Gastrocnemius medialis (tissue), 4 donors: Measurements from ENCODE around the gene DOC2A. TPM values are rescaled to one million over a fixed set of nuclear protein-coding genes. Genes with fewer than 3 reads are reported as not detected.

ENCODE experiments used
- ATAC-seq, 2 donors: fragments of 150-250 bp; one replicate each; pipeline ENCODE4 v1.9.1; 2016
- DNase-seq, 2 donors: peaks; one replicate each; pipeline ENCODE4 v3.0.0-alpha.2; 2019
- H3K27ac ChIP-seq, 4 donors: fragments of 200-600 bp; sonication (generic); 1 replicate in 1 of 4; 2 replicates in 3 of 4; pipeline ENCODE4 v1.5.1; 2016 to 2018; ENCODE audit warnings: mild to moderate bottlenecking in 2 of 4, moderate library complexity in 1 of 4
- H3K27me3 ChIP-seq, 3 donors: fragments of 200-600 bp; sonication (generic) in 2 of 3; 1 replicate in 1 of 3; 2 replicates in 2 of 3; pipeline versions ENCODE4 v1.5.1 to v1.6.0; 2016 to 2019; ENCODE audit warnings: mild to moderate bottlenecking in 1 of 3, moderate library complexity in 1 of 3
- H3K36me3 ChIP-seq, 2 donors: fragments of 200-600 bp; sonication (generic) in 1 of 2; one replicate each; pipeline ENCODE4 v1.5.1; 2017 to 2018
- H3K4me1 ChIP-seq, 2 donors: fragments of 200-600 bp; sonication (generic) in 1 of 2; one replicate each; pipeline ENCODE4 v1.5.1; 2016 to 2017; ENCODE audit warnings: mild to moderate bottlenecking in 2 of 2
- H3K4me3 ChIP-seq, 4 donors: fragments of 200-600 bp; sonication (generic) in 3 of 4; 1 replicate in 1 of 4; 2 replicates in 3 of 4; pipeline ENCODE4 v1.5.1; 2016 to 2019; ENCODE audit warnings: mild to moderate bottlenecking in 2 of 4
- H3K9me3 ChIP-seq, 3 donors: fragments of 200-600 bp; sonication (generic) in 2 of 3; 1 replicate in 1 of 3; 2 replicates in 2 of 3; pipeline ENCODE4 v1.5.1; 2016 to 2019
- CTCF ChIP-seq, 5 experiments: fragments of 450-650 bp in 3 of 5; fragments of 200-600 bp in 2 of 5; sonication (generic) in 2 of 5; IDR thresholded peaks in 4 of 5; conservative IDR thresholded peaks in 1 of 5; 1 replicate in 4 of 5; 2 replicates in 1 of 5; pipeline ENCODE4 v1.5.1; 2016 to 2019; ENCODE audit warnings: antibody characterized with exemption in 5 of 5, mild to moderate bottlenecking in 3 of 5, moderate library complexity in 3 of 5
- POLR2A ChIP-seq, 2 donors: fragments of 450-650 bp; IDR thresholded peaks; one replicate each; pipeline ENCODE4 v1.6.1; 2017; ENCODE audit warnings: antibody characterized with exemption in 2 of 2, mild to moderate bottlenecking in 2 of 2, moderate library complexity in 2 of 2
- in situ Hi-C, 4 donors: fragments of 200-750 bp; cut with MboI; loops; one replicate each; pipeline versions ENCODE4 v1.15.0 to v1.8.0; 2017; ENCODE audit warnings: low sequenced_read_pairs in 4 of 4
- intact Hi-C: fragments of 100-400 bp; cut with DNase I; formaldehyde crosslinking; loops from one replicate; pipeline ENCODE4 v1.15.1; 2023; ENCODE audit warnings: low total_unique reads
- total RNA-seq, 4 donors: library from RNA; depleted of rRNA; stranded (reverse); fragments of >200 nt; gene quantifications; one replicate each; pipeline versions ENCODE4 v1.1.0 to v1.2.3, GENCODE V29; 2016

The DOC2A gene
- total RNA-seq, 4 donors from 2014 or later = not detected

- no peaks in the 10 kb centered on the region for H3K9me3 ChIP-seq
- ATAC-seq (no peak), DNase-seq (no peak)
- no peak overlapping the region for H3K4me3 ChIP-seq
- H3K36me3 ChIP-seq = no peaks in the 10 kb centered on the region
- peaks cover 0 to 15% of the 10 kb centered on the region in 2 donors for H3K4me1 ChIP-seq
- intact Hi-C loops (no loop called here), in situ Hi-C loops (loop anchor here in 1 of 4 donors (25.0 kb wide), 1 partner anchor 343 kb away; the partner anchor contains the start of gene QPRT)
- H3K27ac ChIP-seq = no peak overlapping the region
- peaks cover 30 to 54% (median 34%) of the 10 kb centered on the region in 3 donors for H3K27me3 ChIP-seq
- no peak for TF ChIP-seq CTCF (IDR thresholded peaks at IDR 0.05 in 4 of 5, conservative IDR thresholded peaks at IDR 0.05 in 1 of 5)
- no peak for TF ChIP-seq POLR2A (IDR thresholded peaks at IDR 0.05)
Observed at GRCh38 chr16:30030011-30030685, 19.3 kb upstream of the DOC2A start.

GRCh38 chr16:30028438-30029076 lies 17.7 kb upstream of the DOC2A start:
- Histone ChIP-seq H3K27me3 (peaks cover 29 to 47% (median 30%) of the 10 kb centered on the region in 3 donors), H3K36me3 (no peaks in the 10 kb centered on the region), H3K4me3 (no peak overlapping the region), H3K4me1 (peaks cover 0 to 15% of the 10 kb centered on the region in 2 donors), H3K9me3 (no peaks in the 10 kb centered on the region), H3K27ac (no peak overlapping the region)
- intact Hi-C loops = loop anchor here (10.0 kb wide), 1 partner anchor 164 kb away; the partner anchor contains the start of gene CDIPT
- DNase-seq (peak in 1 of 2 donors; percentile 37), ATAC-seq (peak in 1 of 2 donors; percentile 36)
- TF ChIP-seq CTCF (IDR thresholded peaks at IDR 0.05 in 4 of 5, conservative IDR thresholded peaks at IDR 0.05 in 1 of 5) (no peak), POLR2A (IDR thresholded peaks at IDR 0.05) (no peak)
- in situ Hi-C loops = loop anchor here in 3 of 4 donors (5.0 to 25.0 kb wide), 3 partner anchors 324 to 341 kb away; partner anchors contain the start of gene QPRT (in 1 of the 3)

GRCh38 chr16:30027588-30028437 lies 17.0 kb upstream of the DOC2A start:
- Histone ChIP-seq H3K4me3 (no peak overlapping the region), H3K36me3 (no peaks in the 10 kb centered on the region), H3K9me3 (no peaks in the 10 kb centered on the region), H3K27me3 (peaks cover 22 to 41% (median 29%) of the 10 kb centered on the region in 3 donors), H3K4me1 (peaks cover 0 to 15% of the 10 kb centered on the region in 2 donors), H3K27ac (no peak overlapping the region)
- intact Hi-C loops (loop anchor here (10.0 kb wide), 1 partner anchor 163 kb away; the partner anchor contains the start of gene CDIPT), in situ Hi-C loops (loop anchor here in 3 of 4 donors (5.0 to 25.0 kb wide), 3 partner anchors 323 to 341 kb away; partner anchors contain the start of gene QPRT (in 1 of the 3))
- DNase-seq (no peak), ATAC-seq (no peak)
- TF ChIP-seq POLR2A (IDR thresholded peaks at IDR 0.05) = no peak
- TF ChIP-seq CTCF (IDR thresholded peaks at IDR 0.05 in 4 of 5, conservative IDR thresholded peaks at IDR 0.05 in 1 of 5) = no peak

- intact Hi-C loops = loop anchor here (10.0 kb wide), 1 partner anchor 162 kb away; the partner anchor contains the start of gene CDIPT
Observed at GRCh38 chr16:30026449-30026848, 15.6 kb upstream of the DOC2A start.

More at GRCh38 chr16:30026449-30026848, 15.6 kb upstream of the DOC2A start:
- DNase-seq = no peak
- no peak for TF ChIP-seq POLR2A (IDR thresholded peaks at IDR 0.05)
- in situ Hi-C loops = loop anchor here in 3 of 4 donors (5.0 to 25.0 kb wide), 3 partner anchors 322 to 339 kb away; partner anchors contain the start of gene QPRT (in 1 of the 3)
- H3K9me3 ChIP-seq = no peaks in the 10 kb centered on the region
- peaks cover under 1 to 13% of the 10 kb centered on the region in 2 donors for H3K4me1 ChIP-seq
- no peaks in the 10 kb centered on the region for H3K36me3 ChIP-seq
- no peak overlapping the region for H3K27ac ChIP-seq
- H3K27me3 ChIP-seq = peaks cover 9 to 29% (median 15%) of the 10 kb centered on the region in 3 donors
- no peak overlapping the region for H3K4me3 ChIP-seq
- ATAC-seq = no peak
